PC-9 (cell line): ENCODE data around the gene GAGE2A. TPM values are rescaled to one million over a fixed set of nuclear protein-coding genes. Genes with fewer than 3 reads are reported as not detected.
"Not testable (repeated sequence)": the region's sequence is repeated elsewhere in the genome, so short reads cannot be mapped to it uniquely, and the experiment has no call there.

Experiments used
- Bru-seq: library from RNA; stranded (reverse); fragments of 400-500 nt; gene quantifications from one replicate; lab custom pipeline; 2021; lab: Mats Ljungman, UMichigan
- BruChase-seq, 2 experiments: library from RNA; stranded (reverse); fragments of 400-500 nt; gene quantifications; one replicate each; lab custom pipeline; 2021; lab: Mats Ljungman, UMichigan
- BruUV-seq: library from RNA; stranded (reverse); fragments of 400-500 nt; replicated peaks from 2 replicates; lab custom pipeline; 2021; lab: Mats Ljungman, UMichigan
- CTCF ChIA-PET: fragments of 300-600 bp; sonication (Branson Sonifier 250); formaldehyde crosslinking; loops from one replicate; lab custom pipeline; 2022; ENCODE audit warnings: antibody characterized with exemption; lab: Charles Lee
- POLR2A ChIA-PET: fragments of 300-600 bp; sonication (Branson Sonifier 250); formaldehyde crosslinking; loops from one replicate; lab custom pipeline; 2022; ENCODE audit warnings: antibody characterized with exemption; ENCODE audit not compliant: unreplicated experiment; lab: Charles Lee
- DNase-seq, 2 experiments: peaks; one replicate each; pipeline versions ENCODE4 v3.0.0 to v3.0.0-alpha.2; 2015 to 2022; ENCODE audit warnings: mixed read lengths in 1 of 2
- H2AFZ ChIP-seq: fragments of 200-600 bp; sonication (generic); 2 replicates; pipeline ENCODE4 v1.8.1; 2017; ENCODE audit warnings: antibody characterized with exemption
- H3F3A ChIP-seq: fragments of 200-600 bp; sonication (generic); 2 replicates; pipeline ENCODE4 v1.8.1; 2017; ENCODE audit warnings: antibody characterized with exemption, mild to moderate bottlenecking, low read depth; ENCODE audit not compliant: insufficient read depth
- H3K27ac ChIP-seq: fragments of 200-600 bp; sonication (generic); 2 replicates; pipeline ENCODE4 v1.6.1; 2016; ENCODE audit warnings: mixed run types
- H3K27me3 ChIP-seq: fragments of 200-600 bp; sonication (generic); 2 replicates; pipeline ENCODE4 v1.6.1; 2016; ENCODE audit warnings: low read depth, mixed run types; ENCODE audit not compliant: insufficient read depth
- H3K36me3 ChIP-seq: fragments of 200-600 bp; sonication (generic); 2 replicates; pipeline ENCODE4 v1.6.1; 2016; ENCODE audit warnings: low read depth, mixed run types
- H3K4me1 ChIP-seq: fragments of 200-600 bp; sonication (generic); replicated peaks from 2 replicates; pipeline ENCODE4 v1.6.1; 2016; ENCODE audit warnings: mixed run types; ENCODE audit not compliant: insufficient read depth
- H3K4me2 ChIP-seq: fragments of 200-600 bp; sonication (generic); 2 replicates; pipeline ENCODE4 v1.6.1; 2017; ENCODE audit warnings: mixed run types
- H3K4me3 ChIP-seq: fragments of 200-600 bp; sonication (generic); 2 replicates; pipeline ENCODE4 v1.6.1; 2016; ENCODE audit warnings: mixed run types
- H3K79me2 ChIP-seq: fragments of 200-600 bp; sonication (generic); 2 replicates; pipeline ENCODE4 v1.6.1; 2017; ENCODE audit warnings: low read depth, mixed run types
- H3K9me2 ChIP-seq: fragments of 200-600 bp; sonication (generic); 2 replicates; pipeline ENCODE4 v1.8.1; 2017; ENCODE audit warnings: mild to moderate bottlenecking; ENCODE audit not compliant: insufficient read depth
- H3K9me3 ChIP-seq: fragments of 200-600 bp; sonication (generic); 2 replicates; pipeline ENCODE4 v1.8.1; 2016; ENCODE audit warnings: low read depth; ENCODE audit not compliant: insufficient read depth
- H4K20me1 ChIP-seq: fragments of 200-600 bp; sonication (generic); 2 replicates; pipeline ENCODE4 v1.8.1; 2017; ENCODE audit not compliant: insufficient read depth
- intact Hi-C: fragments of 100-400 bp; cut with micrococcal nuclease; formaldehyde crosslinking; loops from one replicate; pipeline ENCODE4 v1.10.0; 2022; ENCODE audit not compliant: unreplicated experiment
- long read RNA-seq: library from polyadenylated mRNA; stranded (forward); transcript quantifications from one replicate; pipeline ENCODE4 v2.0.0, GENCODE V29; 2022
- total RNA-seq: library from RNA; stranded (reverse); gene quantifications from 2 replicates; pipeline ENCODE4 v1.2.3, GENCODE V29; 2021

Gene GAGE2A
- total RNA-seq (not detected in 2 replicates), Bru-seq, nascent RNA (not detected), BruChase-seq, experiment 1, labeled RNA remaining after a 2-hour chase (not detected), BruChase-seq, experiment 2, labeled RNA remaining after a 6-hour chase (not detected)
- long read RNA-seq, result 0 reads

- H3K4me3 ChIP-seq, H3K27me3 ChIP-seq, H3K9me3 ChIP-seq, BruUV-seq, H3K27ac ChIP-seq, intact Hi-C loops, H3K9me2 ChIP-seq, H2AFZ ChIP-seq, CTCF ChIA-PET, H3K4me2 ChIP-seq, H3F3A ChIP-seq, H3K79me2 ChIP-seq, H3K4me1 ChIP-seq, H4K20me1 ChIP-seq, DNase-seq, POLR2A ChIA-PET, H3K36me3 ChIP-seq: not testable (repeated sequence)
These were observed at the start of gene GAGE2A for GRCh38 chrX:49589196-49589595. Gene GAGE2A (plus strand): TSS chrX:49589496. CDS start chrX:49590651, 1,155 bp downstream.

GRCh38 chrX:49541433-49541832 is 47.9 kb upstream of the GAGE2A start, which contains the start of gene GAGE12D:
Gene GAGE12D (plus strand): TSS chrX:49541733. CDS start chrX:49542888, 1,155 bp downstream.
- H3K79me2 ChIP-seq, result not testable (repeated sequence)

GRCh38 chrX:49550989-49551388 is 38.3 kb upstream of the GAGE2A start, which contains the start of gene GAGE12E:
Gene GAGE12E (plus strand): TSS chrX:49551289. CDS start chrX:49552444, 1,155 bp downstream.
- H2AFZ ChIP-seq, POLR2A ChIA-PET, BruUV-seq, H3K9me3 ChIP-seq, H3K4me2 ChIP-seq, DNase-seq, H4K20me1 ChIP-seq, H3K27me3 ChIP-seq, intact Hi-C loops, H3K27ac ChIP-seq, H3K36me3 ChIP-seq, H3K4me1 ChIP-seq, H3F3A ChIP-seq, H3K79me2 ChIP-seq, CTCF ChIA-PET, H3K9me2 ChIP-seq, H3K4me3 ChIP-seq: not testable (repeated sequence)

More at GRCh38 chrX:49541433-49541832, 47.9 kb upstream of the GAGE2A start, which contains the start of gene GAGE12D:
- H3K27me3 ChIP-seq, H3K4me1 ChIP-seq, DNase-seq, H3K4me3 ChIP-seq, H3F3A ChIP-seq, H3K9me2 ChIP-seq, intact Hi-C loops, POLR2A ChIA-PET, H3K36me3 ChIP-seq, H2AFZ ChIP-seq, H3K4me2 ChIP-seq, H3K9me3 ChIP-seq, BruUV-seq, CTCF ChIA-PET, H3K27ac ChIP-seq, H4K20me1 ChIP-seq: not testable (repeated sequence)

GRCh38 chrX:49560542-49560941 is 28.8 kb upstream of the GAGE2A start, which contains the start of gene GAGE12F:
Gene GAGE12F (plus strand): TSS chrX:49560842. CDS start chrX:49561997, 1,155 bp downstream.
- DNase-seq, H3F3A ChIP-seq, H3K4me2 ChIP-seq, H3K27ac ChIP-seq, H4K20me1 ChIP-seq, H3K79me2 ChIP-seq, intact Hi-C loops, H3K4me1 ChIP-seq, CTCF ChIA-PET, H3K9me3 ChIP-seq, BruUV-seq, H3K4me3 ChIP-seq, POLR2A ChIA-PET, H2AFZ ChIP-seq, H3K36me3 ChIP-seq, H3K9me2 ChIP-seq, H3K27me3 ChIP-seq: not testable (repeated sequence)

- H3K9me2 ChIP-seq, DNase-seq, H2AFZ ChIP-seq, CTCF ChIA-PET, intact Hi-C loops, H3K27me3 ChIP-seq, POLR2A ChIA-PET, H4K20me1 ChIP-seq, H3K36me3 ChIP-seq, H3K4me2 ChIP-seq, H3K4me1 ChIP-seq, H3K79me2 ChIP-seq, H3K4me3 ChIP-seq, H3K9me3 ChIP-seq, H3K27ac ChIP-seq, H3F3A ChIP-seq, BruUV-seq: not testable (repeated sequence)
These were observed 20.6 kb upstream of the GAGE2A start for GRCh38 chrX:49568728-49569127.

GRCh38 chrX:49569152-49569551 is 20.1 kb upstream of the GAGE2A start:
- CTCF ChIA-PET, BruUV-seq, POLR2A ChIA-PET: not testable (repeated sequence)

GRCh38 chrX:49570100-49570499 is 19.2 kb upstream of the GAGE2A start, which contains the start of gene GAGE12G:
Gene GAGE12G (plus strand): TSS chrX:49570400. CDS start chrX:49571555, 1,155 bp downstream.
- CTCF ChIA-PET, H3F3A ChIP-seq, H3K36me3 ChIP-seq, H3K4me2 ChIP-seq, H3K9me2 ChIP-seq, DNase-seq, intact Hi-C loops, H3K27ac ChIP-seq, POLR2A ChIA-PET, H2AFZ ChIP-seq, H3K79me2 ChIP-seq, H3K4me1 ChIP-seq, H4K20me1 ChIP-seq, H3K9me3 ChIP-seq, H3K27me3 ChIP-seq, H3K4me3 ChIP-seq, BruUV-seq: not testable (repeated sequence)

More at GRCh38 chrX:49569152-49569551, 20.1 kb upstream of the GAGE2A start:
- H3K27me3 ChIP-seq, H2AFZ ChIP-seq, intact Hi-C loops, H3K9me3 ChIP-seq, H3K27ac ChIP-seq, H3F3A ChIP-seq, H3K9me2 ChIP-seq, H3K79me2 ChIP-seq, H3K4me3 ChIP-seq, H3K36me3 ChIP-seq, H3K4me1 ChIP-seq, H4K20me1 ChIP-seq, H3K4me2 ChIP-seq, DNase-seq: not testable (repeated sequence)
